GM12875 (cell line): Measurements from ENCODE around the gene NEU1.
A peak's percentile ranks its signal among the peaks of the same experiment; 100 is the strongest.

Source experiments
- H3K4me3 ChIP-seq: one replicate; pipeline ENCODE4 v1.5.1; 2011; ENCODE audit warnings: low read depth, low read length, control low read depth
- TF ChIP-seq, protein P1 (sequence below): IDR thresholded peaks from 2 replicates; pipeline ENCODE4 v1.5.1; 2011; ENCODE audit warnings: low read depth, mild to moderate bottlenecking, control low read depth, inconsistent platforms, low read length, moderate library complexity, borderline replicate concordance; ENCODE audit not compliant: insufficient read depth

Gene NEU1

DNA sequence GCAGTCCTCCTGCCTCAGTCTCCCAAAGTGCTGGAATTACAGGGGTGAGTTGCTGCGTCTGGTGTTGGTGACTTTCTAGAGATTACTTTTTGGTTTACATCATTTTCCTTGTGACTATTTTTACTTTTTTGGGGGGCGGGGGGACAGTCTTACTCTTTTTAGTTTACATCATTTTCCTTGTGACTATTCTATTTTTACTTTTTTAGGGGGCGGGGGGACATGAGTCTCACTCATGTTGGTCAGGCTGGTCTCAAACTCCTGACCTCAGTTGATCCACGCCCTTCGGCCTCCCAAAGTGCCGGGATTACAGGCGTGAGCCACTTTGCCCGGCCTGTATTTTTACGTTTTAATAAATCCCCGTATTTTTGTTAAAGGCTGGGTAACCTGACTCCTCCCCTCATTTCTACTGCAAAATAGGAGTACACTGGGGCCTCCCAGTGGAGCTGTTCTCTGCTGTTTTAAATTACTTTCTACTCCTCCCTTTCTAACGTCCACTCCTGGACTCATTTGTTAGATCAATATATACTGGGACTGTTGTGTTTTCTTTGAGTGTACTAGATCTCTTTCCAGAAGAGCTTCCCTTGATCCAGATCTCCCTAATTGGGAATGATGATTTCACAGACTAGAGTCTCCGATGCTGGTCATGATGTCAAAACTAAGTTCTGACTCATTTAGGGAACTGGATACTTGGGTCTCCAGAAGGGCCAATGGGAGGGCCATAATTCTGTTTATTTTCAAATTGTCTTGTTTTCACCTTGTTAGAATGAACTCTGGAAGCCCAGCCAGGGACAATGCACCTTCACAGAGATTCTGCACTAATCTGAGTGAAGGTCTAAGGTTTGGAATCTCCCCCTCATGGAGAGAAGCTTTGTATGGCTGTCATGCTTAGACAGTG, 25.9 kb downstream of the NEU1 start:
- TF ChIP-seq, protein P1, sequence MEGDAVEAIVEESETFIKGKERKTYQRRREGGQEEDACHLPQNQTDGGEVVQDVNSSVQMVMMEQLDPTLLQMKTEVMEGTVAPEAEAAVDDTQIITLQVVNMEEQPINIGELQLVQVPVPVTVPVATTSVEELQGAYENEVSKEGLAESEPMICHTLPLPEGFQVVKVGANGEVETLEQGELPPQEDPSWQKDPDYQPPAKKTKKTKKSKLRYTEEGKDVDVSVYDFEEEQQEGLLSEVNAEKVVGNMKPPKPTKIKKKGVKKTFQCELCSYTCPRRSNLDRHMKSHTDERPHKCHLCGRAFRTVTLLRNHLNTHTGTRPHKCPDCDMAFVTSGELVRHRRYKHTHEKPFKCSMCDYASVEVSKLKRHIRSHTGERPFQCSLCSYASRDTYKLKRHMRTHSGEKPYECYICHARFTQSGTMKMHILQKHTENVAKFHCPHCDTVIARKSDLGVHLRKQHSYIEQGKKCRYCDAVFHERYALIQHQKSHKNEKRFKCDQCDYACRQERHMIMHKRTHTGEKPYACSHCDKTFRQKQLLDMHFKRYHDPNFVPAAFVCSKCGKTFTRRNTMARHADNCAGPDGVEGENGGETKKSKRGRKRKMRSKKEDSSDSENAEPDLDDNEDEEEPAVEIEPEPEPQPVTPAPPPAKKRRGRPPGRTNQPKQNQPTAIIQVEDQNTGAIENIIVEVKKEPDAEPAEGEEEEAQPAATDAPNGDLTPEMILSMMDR, result no peak
- peak overlapping the region; percentile 66 for H3K4me3 ChIP-seq

DNA sequence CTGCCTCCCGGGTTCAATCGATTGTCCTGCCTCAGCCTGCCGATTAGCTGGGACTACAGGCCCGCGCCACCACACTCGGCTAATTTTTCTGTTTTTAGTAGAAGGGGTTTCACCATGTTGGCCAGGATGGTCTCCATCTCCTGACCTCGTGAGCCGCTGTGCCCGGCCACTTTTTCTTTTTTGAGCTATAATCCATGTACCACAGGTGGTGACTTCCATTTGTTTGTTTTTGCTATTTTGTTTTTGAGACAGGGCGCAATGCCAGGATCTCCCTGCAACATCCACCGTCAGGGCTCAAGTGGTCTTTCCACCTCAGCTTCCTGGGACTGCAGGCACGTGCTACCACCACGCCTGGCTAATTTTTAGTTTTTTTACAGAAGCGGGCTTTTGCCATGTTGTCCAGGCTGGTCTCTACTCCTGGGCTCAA, 26.6 kb downstream of the NEU1 start:
- TF ChIP-seq, protein P1, result no peak
- peak overlapping the region; percentile 66 for H3K4me3 ChIP-seq

DNA sequence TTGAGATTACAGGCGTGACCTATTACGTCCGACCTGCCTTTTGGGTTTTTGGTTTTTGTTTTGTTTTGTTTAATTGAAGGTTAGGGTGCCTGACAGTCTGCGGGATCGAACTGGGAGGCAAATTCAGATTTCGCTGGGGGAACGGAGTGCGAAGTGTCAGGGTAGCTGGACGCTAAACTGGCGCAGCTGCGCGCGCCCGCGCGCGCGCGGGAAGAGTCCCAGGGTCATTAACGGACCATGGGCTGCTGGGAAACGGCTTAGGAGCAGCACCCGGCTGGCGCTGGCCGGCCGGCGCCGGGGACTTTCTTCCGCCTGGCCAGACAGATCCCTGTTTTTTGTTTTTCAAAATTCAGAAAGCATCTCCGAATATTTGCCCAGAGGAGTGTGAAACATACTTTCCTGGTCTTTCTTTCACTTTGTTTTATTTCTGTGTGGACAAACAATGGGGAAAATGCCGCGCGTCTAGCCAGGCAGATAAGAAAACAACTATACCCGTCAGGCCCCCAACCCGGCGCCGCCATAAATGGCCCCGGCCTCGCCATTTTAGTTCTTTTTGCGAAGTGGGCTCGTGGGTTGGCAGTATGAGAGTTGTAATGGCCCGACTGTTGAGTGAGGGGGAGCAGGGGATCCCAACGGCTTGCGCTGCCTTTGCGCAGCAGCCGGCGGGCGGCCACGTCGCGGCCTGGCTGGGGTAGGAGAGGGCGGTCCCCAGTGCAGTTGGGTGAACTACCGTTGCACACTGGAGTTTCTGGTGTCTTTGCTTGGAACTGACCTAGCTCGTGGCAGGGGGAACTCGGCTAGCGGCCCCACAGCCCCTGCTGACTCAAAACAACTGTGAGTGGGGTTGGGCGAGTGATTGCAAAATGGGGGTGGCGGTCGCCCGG, 28.0 kb downstream of the NEU1 start:
- TF ChIP-seq, protein P1, result no peak
- peak overlapping the region; percentile 66 for H3K4me3 ChIP-seq

DNA sequence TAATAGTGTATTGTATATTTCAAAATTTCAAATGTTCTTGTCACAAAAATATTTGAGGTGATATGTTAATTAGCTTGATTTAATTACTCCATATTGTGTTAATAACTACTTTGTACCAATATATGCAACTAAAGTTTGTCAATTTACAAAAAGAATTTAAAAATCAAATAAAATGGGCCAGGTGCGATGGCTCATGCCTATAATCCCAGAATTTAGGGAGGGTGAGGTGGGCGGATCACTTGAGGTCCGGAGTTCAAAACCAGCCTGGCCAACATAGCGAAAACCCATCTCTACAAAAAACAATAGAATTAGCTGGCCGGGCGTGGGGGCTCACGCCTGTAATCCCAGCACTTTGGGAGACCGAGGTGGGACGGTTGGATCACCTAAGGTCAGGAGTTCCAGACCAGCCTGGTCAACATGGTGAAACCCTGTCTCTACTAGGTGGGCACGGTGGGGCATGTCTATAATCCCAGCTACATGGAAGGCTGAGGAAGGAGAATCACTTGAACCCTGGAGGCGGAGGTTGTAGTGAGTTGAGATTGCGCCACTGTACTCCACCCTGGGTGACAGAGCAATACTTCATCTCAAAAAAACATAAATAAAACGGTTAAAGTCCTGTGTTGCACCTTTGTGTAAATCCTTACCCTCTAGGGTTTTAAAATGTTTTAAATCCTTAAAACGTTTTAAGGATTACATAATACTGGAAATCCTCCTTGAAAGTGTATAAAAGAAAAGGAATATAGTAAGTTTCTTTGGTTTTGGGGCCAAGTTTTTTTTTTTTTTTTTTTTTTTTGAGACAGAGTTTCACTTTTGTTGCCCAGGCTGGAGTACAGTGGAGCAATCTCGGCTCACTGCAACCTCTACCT, 31.0 kb downstream of the NEU1 start:
- TF ChIP-seq, protein P1, result no peak
- no peak overlapping the region for H3K4me3 ChIP-seq

DNA sequence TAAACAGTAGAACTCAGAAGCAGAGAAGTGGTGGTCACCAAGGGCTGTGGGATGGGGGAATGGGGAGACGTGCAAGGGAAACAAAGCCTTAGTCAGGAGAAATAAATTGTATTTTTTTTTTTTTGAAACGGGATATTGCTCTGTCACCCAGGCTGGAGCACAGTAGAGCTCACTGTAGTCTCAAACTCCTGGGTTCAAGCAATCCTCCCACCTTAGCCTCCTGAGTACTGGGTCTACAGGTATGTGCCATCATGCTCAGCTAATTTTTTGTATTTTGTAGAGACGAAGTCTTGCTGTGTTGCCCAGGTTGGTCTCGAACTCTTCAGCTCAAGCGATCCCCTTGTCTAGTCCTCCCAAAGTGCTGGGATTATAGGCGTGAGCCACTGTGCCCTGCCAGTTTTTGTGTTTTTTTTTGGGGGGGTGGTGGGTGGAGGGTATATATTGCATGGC, 31.7 kb downstream of the NEU1 start:
- peak overlapping the region; percentile 0 for H3K4me3 ChIP-seq
- TF ChIP-seq, protein P1, result no peak

DNA sequence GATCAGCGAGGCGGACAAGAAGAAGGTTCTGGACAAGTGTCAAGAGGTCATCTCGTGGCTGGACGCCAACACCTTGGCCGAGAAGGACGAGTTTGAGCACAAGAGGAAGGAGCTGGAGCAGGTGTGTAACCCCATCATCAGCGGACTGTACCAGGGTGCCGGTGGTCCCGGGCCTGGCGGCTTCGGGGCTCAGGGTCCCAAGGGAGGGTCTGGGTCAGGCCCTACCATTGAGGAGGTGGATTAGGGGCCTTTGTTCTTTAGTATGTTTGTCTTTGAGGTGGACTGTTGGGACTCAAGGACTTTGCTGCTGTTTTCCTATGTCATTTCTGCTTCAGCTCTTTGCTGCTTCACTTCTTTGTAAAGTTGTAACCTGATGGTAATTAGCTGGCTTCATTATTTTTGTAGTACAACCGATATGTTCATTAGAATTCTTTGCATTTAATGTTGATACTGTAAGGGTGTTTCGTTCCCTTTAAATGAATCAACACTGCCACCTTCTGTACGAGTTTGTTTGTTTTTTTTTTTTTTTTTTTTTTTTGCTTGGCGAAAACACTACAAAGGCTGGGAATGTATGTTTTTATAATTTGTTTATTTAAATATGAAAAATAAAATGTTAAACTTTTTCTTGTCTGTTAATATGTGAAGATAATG, 32.9 kb downstream of the NEU1 start:
- TF ChIP-seq, protein P1, result no peak
- peak overlapping the region; percentile 22 for H3K4me3 ChIP-seq
